Bone marrow (tissue), 2 donors: ENCODE data around the gene CCL7.
"Not testable (repeated sequence)": the region's sequence is repeated elsewhere in the genome, so short reads cannot be mapped to it uniquely, and the experiment has no call there.

Experiments used
- DNase-seq, 2 donors: peaks; one replicate each; lab custom pipeline; 2025; lab: John Stamatoyannopoulos, UW

CCL7 gene

DNA sequence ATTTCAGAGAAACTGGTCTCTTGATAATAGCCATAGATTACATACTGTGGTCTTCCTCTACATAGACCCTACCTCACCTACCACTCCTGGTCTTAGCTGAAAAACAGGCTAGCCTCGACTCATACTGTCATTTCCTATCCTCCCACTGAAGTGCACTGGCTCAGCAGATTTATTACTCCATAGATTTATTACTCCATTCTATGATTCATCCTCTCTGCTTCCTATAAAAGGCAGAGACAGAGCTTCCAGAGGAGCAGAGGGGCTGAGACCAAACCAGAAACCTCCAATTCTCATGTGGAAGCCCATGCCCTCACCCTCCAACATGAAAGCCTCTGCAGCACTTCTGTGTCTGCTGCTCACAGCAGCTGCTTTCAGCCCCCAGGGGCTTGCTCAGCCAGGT, at the start of gene CCL7:
Gene CCL7, plus strand, starts transcription at position 253 of the 400 bp plus-strand sequence. Its CDS starts 70 bp downstream, at position 323.
- DNase-seq, result no peak

DNA sequence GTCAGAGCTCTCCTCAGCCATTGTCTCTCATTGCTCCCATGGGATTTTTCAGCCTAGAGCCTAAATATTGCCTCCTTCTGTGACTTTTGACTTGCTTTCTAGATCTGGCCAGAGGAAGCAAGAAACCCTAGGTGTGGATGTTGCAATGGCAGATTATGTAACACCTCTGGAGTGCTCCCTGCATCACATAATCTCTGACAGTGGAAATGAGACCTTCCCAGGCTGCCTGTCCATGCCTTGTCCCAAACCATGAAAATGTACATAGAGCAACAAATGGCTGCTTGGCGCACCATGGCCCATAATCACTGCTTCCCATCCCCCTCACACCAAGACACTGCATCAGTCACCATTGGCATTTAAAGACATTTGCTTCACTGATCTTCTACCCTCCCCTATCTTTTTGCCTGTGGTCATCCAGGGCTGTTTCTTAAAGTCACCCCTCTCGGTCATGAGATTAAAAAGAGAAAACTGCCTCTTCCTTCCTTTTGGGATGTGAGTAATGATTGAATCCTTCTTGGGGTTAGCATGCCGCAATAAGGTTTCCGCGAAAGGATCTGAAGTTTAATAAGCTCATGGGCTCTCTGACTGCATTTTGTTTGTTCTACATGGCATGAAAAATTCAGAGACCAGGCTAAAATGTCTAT, 49.1 kb upstream of the CCL7 start:
- peak in 1 of 2 donors; percentile 17 for DNase-seq

DNA sequence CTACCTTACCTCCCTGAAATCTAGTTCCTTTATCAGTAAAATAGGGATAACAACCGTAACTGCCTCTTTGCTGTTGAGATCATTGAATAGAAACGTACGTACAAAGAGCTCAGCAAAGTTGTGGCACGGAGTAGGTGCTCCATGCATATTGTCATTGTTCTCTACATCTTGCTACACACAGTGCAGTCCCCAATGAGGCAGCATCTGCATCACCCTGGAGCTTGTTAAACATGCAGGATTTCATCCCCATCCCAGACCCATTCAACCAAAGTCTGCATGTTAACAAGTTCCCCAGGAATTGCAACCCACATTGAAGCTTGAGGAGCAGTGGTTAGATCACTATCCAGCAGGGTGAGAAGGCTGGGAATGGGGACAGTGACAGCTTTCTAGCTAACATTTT, 48.6 kb upstream of the CCL7 start:
- DNase-seq, result no peak

DNA sequence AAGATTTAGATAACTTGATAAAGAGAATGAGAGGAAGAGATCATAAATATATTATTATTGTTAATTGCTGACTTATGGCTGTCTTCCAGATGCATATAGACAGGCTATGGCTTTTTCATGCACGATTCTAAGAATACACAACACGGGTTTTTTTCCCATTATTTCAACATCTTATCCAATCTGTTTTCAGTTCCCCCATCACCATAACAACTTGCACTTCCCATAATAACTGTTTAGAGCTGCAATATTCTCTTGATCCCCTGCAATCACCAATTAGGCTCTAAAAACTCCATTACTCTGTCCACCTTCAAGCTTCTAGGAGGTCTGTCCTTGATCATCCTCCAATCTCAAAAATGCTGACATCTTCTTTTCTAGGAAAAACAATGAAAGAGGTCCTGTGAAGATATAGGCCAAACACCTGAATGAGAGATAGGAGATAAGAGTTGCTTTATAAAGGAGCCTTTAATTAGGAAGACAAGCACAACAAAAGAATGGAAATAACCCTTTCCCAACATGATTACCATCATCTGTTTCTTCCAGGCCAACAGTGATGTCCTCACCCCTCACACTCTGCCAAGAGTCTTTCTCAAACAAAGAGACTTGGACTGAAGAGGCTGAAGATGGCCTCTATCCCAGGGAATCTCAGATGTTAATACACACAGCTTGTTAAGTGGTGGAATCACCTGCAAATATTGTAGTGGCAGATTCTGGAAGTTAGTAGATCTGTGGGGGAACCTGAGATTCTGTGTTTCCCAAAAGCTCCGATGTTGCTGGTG, 47.1 kb upstream of the CCL7 start:
- DNase-seq, result no peak

DNA sequence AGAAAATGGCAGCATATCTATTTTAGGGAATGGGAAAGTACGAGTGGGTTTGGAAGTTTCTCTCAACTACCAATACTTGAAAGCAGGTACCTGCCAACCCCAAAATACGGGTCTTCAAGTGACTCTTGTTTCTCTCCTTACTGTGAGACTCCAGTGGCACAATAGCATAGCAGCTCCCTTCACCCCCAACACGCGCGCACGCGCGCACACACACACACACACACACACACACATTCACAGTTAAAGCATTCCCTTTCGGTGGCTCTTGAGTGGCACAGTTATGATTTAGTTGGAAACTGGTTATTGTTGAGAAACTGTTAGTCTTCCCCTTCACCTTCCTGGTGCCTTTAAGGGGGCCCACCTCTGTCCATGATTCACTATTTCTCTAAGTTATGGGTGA, 45.0 kb upstream of the CCL7 start:
- no peak for DNase-seq

DNA sequence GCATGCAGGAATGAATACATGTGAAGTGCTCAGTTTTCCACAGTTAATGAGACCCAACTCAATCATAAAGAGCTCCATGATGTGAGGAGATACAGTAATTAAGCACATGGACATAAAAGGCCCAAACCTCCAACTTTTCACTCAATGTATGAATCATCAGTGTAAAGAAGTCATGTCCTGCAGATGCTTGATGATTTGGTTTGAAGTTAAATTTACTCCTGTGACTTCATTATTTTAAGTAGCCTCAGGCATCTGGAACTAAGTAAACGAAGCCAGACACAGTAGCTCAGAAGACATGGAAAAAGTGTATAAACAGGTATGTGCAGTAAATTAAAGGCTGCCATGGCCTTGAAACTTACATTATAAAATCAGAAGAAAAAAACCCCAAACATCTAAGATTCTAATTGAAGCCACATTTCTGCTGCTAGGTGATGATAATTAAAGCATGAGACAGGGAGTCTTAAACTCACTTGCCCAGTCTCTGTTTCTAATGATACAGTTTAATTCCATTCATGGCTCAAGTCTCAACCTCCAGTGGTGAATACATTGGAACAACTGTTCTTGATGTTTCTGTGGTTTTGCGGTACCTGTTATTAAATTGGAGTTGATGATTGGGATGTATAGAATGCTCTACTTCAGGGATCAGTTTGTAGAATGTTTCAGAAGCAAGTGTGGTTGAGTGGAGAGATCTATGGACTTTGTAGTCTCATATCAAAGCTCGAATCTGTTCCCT, 43.8 kb upstream of the CCL7 start:
- no peak for DNase-seq

DNA sequence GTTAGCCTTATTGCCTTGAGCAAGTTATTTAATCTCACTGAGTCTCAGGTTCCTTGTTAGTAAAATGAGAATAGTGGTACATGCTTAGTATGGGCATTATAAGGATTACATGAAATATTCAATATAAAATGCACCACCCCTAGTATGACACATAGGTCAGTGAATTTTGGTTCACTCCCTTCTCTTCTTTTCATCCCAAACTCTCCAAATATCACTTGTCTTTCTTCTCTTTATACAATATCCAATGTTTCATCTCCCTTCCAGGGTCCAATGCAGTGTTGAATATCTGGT, 43.3 kb upstream of the CCL7 start:
- DNase-seq, result no peak

DNA sequence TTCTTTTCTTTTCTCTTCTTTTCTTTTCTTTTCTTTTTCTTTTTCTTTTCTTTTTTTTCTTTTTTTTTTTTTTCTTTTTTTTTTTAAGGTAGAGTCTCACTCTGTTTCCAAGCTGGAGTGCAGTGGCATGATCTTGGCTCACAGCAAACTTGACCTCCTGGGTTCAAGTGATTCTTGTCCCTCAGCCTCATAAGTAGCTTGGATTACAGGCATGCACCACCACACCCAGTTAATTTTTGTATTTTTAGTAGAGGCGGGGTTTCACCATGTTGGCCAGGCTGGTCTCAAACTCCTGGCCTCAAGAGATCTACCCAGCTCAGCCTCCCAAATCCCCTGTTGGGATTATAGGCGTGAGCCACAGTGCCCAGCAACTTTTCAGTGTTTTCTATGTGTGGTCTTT, 42.7 kb upstream of the CCL7 start:
- DNase-seq, result not testable (repeated sequence)

DNA sequence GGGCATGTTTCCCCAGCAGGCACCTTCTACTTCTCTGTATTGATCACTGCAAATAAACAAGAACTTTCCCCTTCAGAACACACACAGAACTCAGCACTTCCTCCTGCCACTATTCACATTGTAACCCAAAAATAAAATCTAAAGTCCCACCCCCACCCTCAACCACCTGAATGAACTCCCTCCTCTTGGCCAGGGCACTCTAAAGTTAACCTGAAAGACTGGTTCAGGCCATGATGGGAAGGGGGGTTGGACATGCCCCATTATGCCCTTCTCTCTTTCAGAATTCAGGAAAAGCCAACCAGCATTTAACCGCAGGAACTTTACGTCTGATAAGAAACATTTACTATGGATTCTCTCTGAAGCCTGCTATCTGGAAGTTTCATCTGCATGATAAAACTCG, 42.3 kb upstream of the CCL7 start:
- no peak for DNase-seq

DNA sequence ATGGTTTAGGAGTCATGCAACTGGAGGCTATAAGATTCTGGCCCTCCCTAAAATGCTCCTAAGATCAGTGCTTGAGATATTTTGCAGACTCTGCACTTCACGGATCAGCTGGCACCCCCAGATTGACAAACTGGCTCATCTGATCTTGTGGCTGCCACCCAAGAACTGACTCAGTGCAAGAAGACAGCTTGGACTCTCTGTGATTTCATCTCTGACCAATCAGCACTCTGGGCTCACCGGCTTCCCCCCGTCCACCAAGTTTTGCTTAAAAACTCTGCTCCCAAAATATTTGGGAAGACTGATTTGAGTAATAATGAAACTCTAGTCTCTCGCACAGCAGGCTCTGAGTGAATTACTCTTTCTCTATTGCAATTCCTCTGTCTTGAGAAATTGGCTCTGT, 41.2 kb upstream of the CCL7 start:
- no peak for DNase-seq

DNA sequence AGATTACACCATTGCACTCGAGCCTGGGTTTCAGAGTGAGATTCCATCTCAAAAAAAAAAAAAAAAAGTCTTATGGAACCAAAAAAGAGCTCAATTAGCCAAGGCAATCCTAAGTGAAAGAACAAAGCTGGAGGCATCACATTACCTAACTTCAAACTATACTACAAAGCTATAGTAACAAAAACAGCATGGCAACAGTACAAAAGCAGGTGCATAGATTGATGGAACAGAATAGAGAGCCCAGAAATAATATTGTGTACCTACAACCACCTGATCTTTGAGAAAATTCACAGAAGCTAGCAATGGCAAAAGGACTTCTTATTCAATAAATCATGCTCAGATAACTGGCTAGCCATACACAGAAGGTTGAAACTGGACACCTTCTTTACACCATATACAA, 39.7 kb upstream of the CCL7 start:
- DNase-seq, result no peak

DNA sequence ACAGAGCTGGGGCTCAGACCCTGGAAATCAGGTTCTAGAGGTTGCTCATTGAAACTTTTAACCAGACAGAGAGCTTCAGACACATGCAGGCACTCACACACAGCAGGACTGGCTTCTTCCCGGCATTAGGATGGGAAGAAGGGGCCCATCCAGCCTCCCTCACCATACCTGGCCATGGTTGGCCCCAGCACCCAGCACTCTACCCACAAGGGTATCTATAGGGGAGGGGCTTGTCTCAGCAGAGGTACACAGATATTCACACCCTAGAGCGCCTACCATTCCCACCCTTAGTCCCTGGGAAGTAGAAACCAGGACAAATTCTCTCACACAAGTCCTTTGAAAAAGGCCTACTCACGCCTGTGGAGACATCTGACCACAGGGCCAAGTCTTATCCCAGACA, 35.4 kb upstream of the CCL7 start:
- no peak for DNase-seq

DNA sequence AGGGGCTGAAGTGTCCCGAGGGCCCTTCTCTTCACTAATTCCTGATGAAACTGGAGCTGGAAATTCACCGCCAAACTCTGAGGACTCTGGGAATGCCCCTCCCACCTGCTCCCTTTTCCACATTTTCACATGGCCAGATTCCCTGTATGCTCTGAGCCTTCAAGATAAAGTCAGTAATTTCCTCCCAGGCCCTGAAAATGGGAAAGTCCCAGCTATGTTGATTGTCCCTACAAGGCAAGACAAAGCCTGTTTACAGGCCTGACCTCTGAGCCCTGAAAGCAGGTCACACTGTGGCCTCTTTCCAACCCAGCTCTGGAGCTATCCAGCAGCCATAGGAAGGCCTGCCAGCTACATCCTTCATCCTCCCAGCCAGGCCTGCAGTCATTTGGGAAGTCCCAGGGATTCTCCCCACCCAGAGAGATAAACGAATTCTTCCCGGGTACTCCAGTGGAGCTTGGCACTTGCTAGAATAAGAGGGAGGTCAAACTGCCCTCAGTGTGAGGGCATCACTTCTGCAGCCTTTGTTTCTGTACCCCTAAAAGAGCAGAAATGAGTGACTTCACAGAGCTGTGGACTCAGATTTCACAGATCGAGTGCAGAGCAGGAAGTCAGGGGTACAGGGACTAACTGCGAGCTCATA, 34.5 kb upstream of the CCL7 start:
- no peak for DNase-seq

DNA sequence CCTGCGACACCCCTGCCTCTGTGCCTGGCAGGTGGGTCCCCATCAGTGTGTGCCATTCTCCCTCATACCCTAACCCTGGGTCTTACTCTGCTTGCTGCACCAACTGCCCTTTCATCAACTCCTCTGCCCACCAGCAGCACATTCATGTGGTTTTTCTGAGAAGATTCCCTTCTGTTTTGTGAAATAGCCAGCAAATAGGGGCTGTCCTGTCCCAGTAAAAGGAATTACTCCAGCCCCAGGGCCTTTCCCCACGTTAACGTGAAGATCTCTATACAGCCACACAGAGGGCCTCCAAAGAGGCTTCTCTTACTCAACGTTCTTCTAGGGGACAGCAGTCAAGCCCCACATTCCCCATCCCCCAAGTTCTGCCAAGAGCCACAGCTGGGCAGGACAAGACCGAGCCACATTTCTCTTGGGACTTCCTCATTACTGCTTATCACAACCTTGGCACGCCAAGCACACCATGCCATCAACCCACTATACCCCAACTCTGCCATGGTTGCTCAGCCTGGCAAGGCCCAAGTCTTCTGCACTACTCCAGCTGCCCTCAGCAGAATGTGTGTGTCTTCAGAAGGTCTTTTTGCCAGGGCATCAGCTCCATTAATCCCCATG, 33.6 kb upstream of the CCL7 start:
- peak in 1 of 2 donors; percentile 80 for DNase-seq

DNA sequence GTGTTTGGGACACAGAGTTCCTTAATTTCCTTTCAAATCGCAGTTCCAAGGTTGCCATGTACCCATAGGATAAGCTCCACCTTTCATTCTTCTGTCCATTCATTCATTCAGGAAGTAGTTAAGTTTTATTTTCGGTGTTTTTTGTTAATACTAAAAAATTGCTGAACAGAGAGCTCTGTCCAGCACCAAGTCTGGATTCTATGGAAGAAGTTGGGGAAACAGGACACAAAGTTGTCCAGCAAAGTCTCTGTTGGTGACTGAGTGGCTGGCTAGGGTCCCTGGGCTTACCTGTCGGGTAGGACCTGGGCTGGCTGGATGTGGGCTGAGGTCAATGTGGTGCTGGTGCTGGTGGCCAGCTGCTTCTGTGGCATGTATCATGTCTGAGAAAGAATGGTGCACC, 32.6 kb upstream of the CCL7 start:
- DNase-seq, result no peak

DNA sequence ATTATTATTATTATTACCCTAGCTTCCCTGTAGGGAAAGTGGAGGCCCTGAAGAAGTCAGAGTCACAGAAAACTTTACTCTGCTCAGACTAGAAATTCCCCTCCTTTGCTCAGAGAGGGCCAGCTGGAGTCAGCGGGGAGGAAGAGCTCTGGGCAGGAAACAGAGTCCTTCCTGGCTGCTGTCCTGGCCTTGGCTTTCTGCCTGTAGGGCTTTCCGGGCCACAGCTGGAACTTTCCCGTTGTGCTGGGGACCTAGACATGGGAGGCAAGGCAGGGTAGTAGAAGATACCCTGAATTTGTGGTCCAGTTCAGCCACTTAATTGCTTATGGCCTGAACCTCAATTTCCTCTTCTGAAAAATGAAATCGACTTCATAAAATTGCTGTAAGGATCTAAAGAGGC, 29.0 kb upstream of the CCL7 start:
- peak in 1 of 2 donors; percentile 40 for DNase-seq

DNA sequence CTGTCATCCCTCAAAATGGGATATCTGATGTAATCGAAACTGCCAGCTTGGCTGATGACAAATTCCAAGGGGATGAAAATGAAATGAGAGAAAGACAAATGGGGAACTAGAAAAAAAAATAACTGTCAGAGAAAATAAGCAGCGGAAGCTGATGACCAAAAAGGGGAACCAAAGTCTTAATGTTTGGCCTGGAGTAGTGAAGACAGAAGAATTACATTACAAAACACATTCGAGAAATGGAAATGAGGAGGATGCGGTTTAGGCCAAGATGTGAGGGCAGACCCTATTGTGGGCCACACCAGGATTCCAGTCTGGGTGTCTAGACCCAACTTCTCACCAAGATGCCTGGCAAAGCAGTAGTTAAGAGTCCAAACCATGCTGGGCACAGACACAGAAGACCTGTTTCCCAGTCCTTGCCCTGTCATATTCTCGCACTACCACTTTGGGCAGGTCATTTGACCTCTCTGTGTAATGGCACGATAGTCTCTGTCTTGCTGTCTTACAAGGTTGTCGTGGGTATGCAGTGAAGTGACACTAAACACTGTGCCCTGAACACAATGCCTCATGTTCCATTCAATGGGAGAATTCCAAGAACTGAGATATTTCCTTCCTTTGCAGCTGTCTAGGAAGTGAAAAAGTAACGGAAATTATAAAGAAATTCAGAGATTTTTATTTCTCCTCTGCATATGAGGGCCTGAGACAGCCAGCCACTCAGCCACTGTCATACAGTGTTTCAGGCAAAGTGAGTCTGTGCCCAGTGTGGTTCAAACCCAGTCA, 27.2 kb upstream of the CCL7 start:
- peak; percentile 29 to 92 for DNase-seq

DNA sequence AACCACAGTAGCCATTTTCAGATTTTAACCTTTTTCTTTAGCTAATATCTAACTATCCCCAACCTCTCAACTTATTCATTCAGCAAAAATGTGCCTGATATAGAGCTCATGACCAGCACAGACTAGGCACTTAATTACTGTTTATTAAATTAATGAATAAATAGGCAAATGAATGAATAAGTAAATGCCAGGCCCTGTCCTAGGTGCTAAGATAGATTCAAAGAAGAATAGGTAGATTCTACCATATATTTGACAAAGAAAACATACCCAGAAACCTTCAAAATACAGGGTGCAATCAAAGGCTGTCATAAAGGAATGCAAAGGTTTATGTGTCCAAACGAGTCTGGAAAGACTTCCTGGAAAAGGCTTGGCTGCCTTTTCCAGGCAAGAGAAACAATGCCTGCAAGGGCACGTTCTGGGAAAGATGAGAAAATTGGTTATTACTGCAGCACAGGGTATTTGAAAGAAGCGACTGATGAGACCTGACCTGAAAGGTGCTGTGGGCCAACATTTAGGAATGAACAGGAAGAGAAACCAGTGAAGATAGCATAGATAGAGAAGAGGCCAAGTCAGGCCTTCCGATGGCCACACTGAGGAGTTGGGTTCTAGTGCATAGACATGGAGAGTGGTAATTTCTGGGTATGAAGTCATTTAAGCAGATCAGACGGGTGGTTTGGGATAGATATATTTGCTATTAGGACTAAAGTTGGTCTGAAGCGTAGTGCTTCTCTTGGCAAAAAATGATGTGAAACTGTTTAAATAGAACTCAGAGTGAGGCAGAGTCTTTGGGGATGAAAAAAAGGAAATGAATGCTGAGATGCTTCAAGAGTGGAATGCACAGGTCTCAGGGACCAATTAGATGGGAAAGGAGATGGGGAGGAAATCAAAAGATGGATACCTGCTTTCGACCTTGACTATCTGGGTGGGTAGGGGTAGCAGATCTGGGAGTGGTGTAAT, 26.4 kb upstream of the CCL7 start:
- DNase-seq, result no peak

DNA sequence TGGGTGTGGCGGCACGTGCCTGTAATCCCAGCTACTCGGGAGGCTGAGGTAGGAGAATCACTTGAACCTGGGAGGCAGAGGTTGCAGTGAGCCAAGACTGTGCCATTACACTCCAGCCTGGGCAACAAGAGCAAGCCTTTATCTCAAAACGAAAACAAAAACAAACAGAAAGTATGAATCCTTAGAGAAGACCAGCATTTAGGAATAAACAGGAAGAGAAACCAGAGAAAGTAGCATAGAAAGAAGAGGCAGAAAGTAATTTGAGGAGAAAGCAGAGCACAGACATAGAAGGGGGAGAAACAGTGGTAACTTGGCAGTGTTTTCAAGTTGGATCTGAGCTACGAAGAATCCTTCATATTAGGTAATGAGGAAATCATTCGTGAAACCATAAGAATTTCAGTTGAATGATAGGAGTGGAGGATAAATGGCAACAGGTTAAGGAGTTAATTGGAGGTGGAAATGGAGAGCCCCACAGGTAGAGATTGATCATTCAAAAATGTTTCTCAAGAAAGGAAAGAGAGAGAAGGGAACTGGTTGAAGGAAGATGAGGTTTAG, 24.6 kb upstream of the CCL7 start:
- no peak for DNase-seq

DNA sequence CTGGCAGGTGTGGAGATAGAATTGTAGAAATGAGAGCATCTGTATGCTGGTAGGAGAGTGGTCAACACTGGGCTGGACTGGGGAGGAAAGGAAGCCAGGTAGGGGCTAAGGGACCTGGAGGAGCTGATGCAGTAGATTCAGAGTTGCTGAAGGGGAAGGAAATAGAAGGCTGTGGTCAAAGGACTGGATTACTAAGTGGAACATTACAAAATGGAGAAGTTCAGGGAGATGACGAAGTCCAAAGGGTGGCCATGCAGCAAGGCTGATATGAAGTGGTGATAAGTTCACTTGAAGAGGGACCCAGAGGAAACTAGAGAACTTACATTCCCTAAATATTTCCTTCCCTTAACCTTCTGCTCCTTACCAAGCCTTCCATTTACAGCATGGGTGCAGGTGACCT, 23.6 kb upstream of the CCL7 start:
- peak in 1 of 2 donors; percentile 88 for DNase-seq
